Measurements from ENCODE around the gene KIF18A. TPM values are rescaled to one million over a fixed set of nuclear protein-coding genes. Genes with fewer than 3 reads are reported as not detected.
"Not testable (repeated sequence)": the region's sequence is repeated elsewhere in the genome, so short reads cannot be mapped to it uniquely, and the experiment has no call there.

The KIF18A gene
- total and polyA plus RNA-seq, 2 experiments from 2014 or later, result 4.9 to 16.1 TPM

- H3K4me3 ChIP-seq, result peak overlapping the region; percentile 57
- no peaks in the 10 kb centered on the region for H3K9me3 ChIP-seq (ENCODE audit: low read depth)
- no peak for DNase-seq (ENCODE audit: low read depth in 1 of 2, low spot score in 1 of 2)
- no peak for TF ChIP-seq CTCF (IDR thresholded peaks at IDR 0.05; ENCODE audit: low read depth, low read length)
- no peaks in the 10 kb centered on the region for H3K27me3 ChIP-seq
- H3K36me3 ChIP-seq, result no peaks in the 10 kb centered on the region
- H3K4me1 ChIP-seq (ENCODE audit: low read depth), result peaks cover 24% of the 10 kb centered on the region
- no peak overlapping the region for H3K27ac ChIP-seq
Measured at GRCh38 chr11:28105869-28106268, 2.1 kb downstream of the KIF18A start.

GRCh38 chr11:28104984-28105383 lies 3.0 kb downstream of the KIF18A start:
- TF ChIP-seq CTCF (IDR thresholded peaks at IDR 0.05; ENCODE audit: low read depth, low read length), result no peak
- no peaks in the 10 kb centered on the region for H3K27me3 ChIP-seq
- H3K9me3 ChIP-seq (ENCODE audit: low read depth), result no peaks in the 10 kb centered on the region
- DNase-seq (ENCODE audit: low read depth in 1 of 2, low spot score in 1 of 2), result no peak
- H3K4me3 ChIP-seq, result no peak overlapping the region
- no peaks in the 10 kb centered on the region for H3K36me3 ChIP-seq
- peaks cover 30% of the 10 kb centered on the region for H3K4me1 ChIP-seq (ENCODE audit: low read depth)
- H3K27ac ChIP-seq, result no peak overlapping the region

- peaks cover 25% of the 10 kb centered on the region for H3K4me1 ChIP-seq (ENCODE audit: low read depth)
- H3K9me3 ChIP-seq (ENCODE audit: low read depth), result no peaks in the 10 kb centered on the region
- DNase-seq (ENCODE audit: low read depth in 1 of 2, low spot score in 1 of 2), result no peak
- TF ChIP-seq CTCF (IDR thresholded peaks at IDR 0.05; ENCODE audit: low read depth, low read length), result no peak
- no peaks in the 10 kb centered on the region for H3K36me3 ChIP-seq
- H3K27me3 ChIP-seq, result no peaks in the 10 kb centered on the region
- H3K27ac ChIP-seq, result no peak overlapping the region
- H3K4me3 ChIP-seq, result no peak overlapping the region
Measured at GRCh38 chr11:28104425-28104824, 3.5 kb downstream of the KIF18A start.

DNA sequence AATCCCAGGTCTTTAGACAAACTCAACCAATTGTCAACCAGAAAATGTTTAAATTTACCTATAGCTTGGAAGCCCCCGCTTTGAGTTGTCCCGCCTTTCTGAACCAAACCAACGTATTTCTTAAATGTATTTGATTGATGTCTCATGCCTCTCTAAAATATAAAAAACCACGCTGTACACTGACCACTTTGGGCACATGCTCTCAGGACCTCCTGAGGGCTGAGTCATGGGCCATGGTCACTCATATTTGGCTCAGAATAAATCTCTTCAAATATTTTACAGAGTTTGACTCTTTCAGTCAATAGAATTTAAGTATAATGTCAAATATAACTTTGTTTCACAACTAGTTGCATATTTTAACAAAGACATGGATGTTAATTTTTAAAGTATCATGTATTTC lies 5.7 kb downstream of the KIF18A start:
- H3K9me3 ChIP-seq (ENCODE audit: low read depth); H3K4me3 ChIP-seq; H3K27me3 ChIP-seq; H3K27ac ChIP-seq; H3K36me3 ChIP-seq; DNase-seq (ENCODE audit: low read depth in 1 of 2, low spot score in 1 of 2): not testable (repeated sequence)
- H3K4me1 ChIP-seq (ENCODE audit: low read depth), result peaks cover 20% of the 10 kb centered on the region

DNA sequence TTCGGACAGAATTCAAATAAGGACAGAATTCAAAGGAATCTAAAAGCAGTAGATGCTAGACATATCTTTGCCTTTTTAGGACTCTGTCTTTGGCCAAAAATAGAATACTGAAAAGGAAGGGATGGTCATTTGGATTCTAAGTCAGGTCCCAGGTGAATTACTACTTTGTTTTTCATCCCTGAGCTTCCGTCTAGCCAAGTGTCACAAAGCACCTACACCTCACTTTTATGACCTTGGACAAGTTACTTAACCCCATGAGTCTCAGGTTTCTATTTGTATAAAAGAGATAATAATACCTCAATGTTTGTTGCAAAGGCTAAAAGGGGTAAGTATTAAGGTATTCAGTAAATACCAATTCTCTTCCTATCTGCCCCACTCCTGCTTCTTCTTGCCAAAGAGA lies 7.3 kb downstream of the KIF18A start:
- Histone ChIP-seq H3K4me1 (ENCODE audit: low read depth) (peaks cover 20% of the 10 kb centered on the region), H3K9me3 (ENCODE audit: low read depth) (no peaks in the 10 kb centered on the region), H3K27me3 (no peaks in the 10 kb centered on the region), H3K4me3 (no peak overlapping the region), H3K27ac (no peak overlapping the region), H3K36me3 (no peaks in the 10 kb centered on the region)
- DNase-seq (ENCODE audit: low read depth in 1 of 2, low spot score in 1 of 2), result no peak
- TF ChIP-seq CTCF (IDR thresholded peaks at IDR 0.05; ENCODE audit: low read depth, low read length), result no peak

- no peak for TF ChIP-seq CTCF (IDR thresholded peaks at IDR 0.05; ENCODE audit: low read depth, low read length)
- Histone ChIP-seq H3K36me3 (no peaks in the 10 kb centered on the region), H3K27ac (peak overlapping the region; percentile 13), H3K27me3 (no peaks in the 10 kb centered on the region), H3K4me3 (no peak overlapping the region), H3K9me3 (ENCODE audit: low read depth) (no peaks in the 10 kb centered on the region), H3K4me1 (ENCODE audit: low read depth) (peaks cover 20% of the 10 kb centered on the region)
- no peak for DNase-seq (ENCODE audit: low read depth in 1 of 2, low spot score in 1 of 2)
Measured at GRCh38 chr11:28099715-28100114, 8.2 kb downstream of the KIF18A start.

Measured in cardiac muscle cell (in vitro differentiated cells and primary cell).